Loucy (cell line): ENCODE results near the gene COL4A4.

Source experiments
- H2AFZ ChIP-seq: fragments of 200-600 bp; sonication (generic); 2 replicates; pipeline ENCODE4 v1.6.0; 2016; ENCODE audit warnings: antibody characterized with exemption, mild to moderate bottlenecking, low read length, moderate library complexity
- H3F3A ChIP-seq: fragments of 200-600 bp; 2 replicates; pipeline ENCODE4 v1.6.0; 2016; ENCODE audit warnings: antibody characterized with exemption, low read depth, mild to moderate bottlenecking
- H3K27me3 ChIP-seq: fragments of 200-600 bp; sonication (generic); 2 replicates; pipeline ENCODE4 v1.6.1; 2014; ENCODE audit warnings: low read length, mild to moderate bottlenecking; ENCODE audit not compliant: insufficient read depth, poor library complexity, severe bottlenecking
- H3K36me3 ChIP-seq: fragments of 200-600 bp; sonication (generic); 2 replicates; pipeline ENCODE4 v1.6.1; 2016; ENCODE audit warnings: low read length; ENCODE audit not compliant: insufficient read depth
- H3K4me1 ChIP-seq: fragments of 200-600 bp; sonication (generic); 2 replicates; pipeline ENCODE4 v1.5.1; 2014; ENCODE audit warnings: low read length, mild to moderate bottlenecking; ENCODE audit not compliant: insufficient read depth, poor library complexity, severe bottlenecking
- H3K4me2 ChIP-seq: fragments of 200-600 bp; sonication (generic); 2 replicates; pipeline ENCODE4 v1.6.0; 2014; ENCODE audit warnings: antibody characterized with exemption, low read length, low read depth, mild to moderate bottlenecking; ENCODE audit not compliant: poor library complexity, severe bottlenecking
- H3K4me3 ChIP-seq: fragments of 200-600 bp; sonication (generic); 2 replicates; pipeline ENCODE4 v1.5.1; 2014; ENCODE audit warnings: low read length, mild to moderate bottlenecking, mixed read lengths; ENCODE audit not compliant: poor library complexity, severe bottlenecking
- H3K79me2 ChIP-seq: fragments of 200-600 bp; sonication (generic); 2 replicates; pipeline ENCODE4 v1.6.1; 2014; ENCODE audit warnings: low read length; ENCODE audit not compliant: insufficient read depth
- H3K9ac ChIP-seq: fragments of 200-600 bp; sonication (generic); 2 replicates; pipeline ENCODE4 v1.6.0; 2014; ENCODE audit warnings: mild to moderate bottlenecking, low read depth, low read length, moderate library complexity; ENCODE audit not compliant: poor library complexity, severe bottlenecking
- H3K9me2 ChIP-seq: fragments of 200-600 bp; sonication (generic); replicated peaks from 2 replicates; pipeline ENCODE4 v1.6.1; 2016; ENCODE audit warnings: low read depth, low read length, mixed read lengths
- H3K9me3 ChIP-seq: fragments of 200-600 bp; sonication (generic); 2 replicates; pipeline ENCODE4 v1.6.1; 2014; ENCODE audit warnings: mild to moderate bottlenecking, antibody characterized with exemption, low read length, low read depth; ENCODE audit not compliant: insufficient read depth
- H4K20me1 ChIP-seq: fragments of 200-600 bp; sonication (generic); 2 replicates; pipeline ENCODE4 v1.6.0; 2014; ENCODE audit warnings: antibody characterized with exemption, low read length, mild to moderate bottlenecking; ENCODE audit not compliant: insufficient read depth, poor library complexity, severe bottlenecking
- EZH2phosphoT487 ChIP-seq: fragments of 200-600 bp; IDR thresholded peaks from 2 replicates; pipeline ENCODE4 v1.6.1; 2018; ENCODE audit warnings: antibody characterized with exemption, mild to moderate bottlenecking, moderate library complexity, borderline replicate concordance
- TF ChIP-seq, protein P1 (sequence below): fragments of 200-600 bp; sonication (generic); conservative IDR thresholded peaks from 2 replicates; pipeline ENCODE4 v1.5.1; 2014; ENCODE audit warnings: mild to moderate bottlenecking, antibody characterized with exemption, low read length

The COL4A4 gene

DNA sequence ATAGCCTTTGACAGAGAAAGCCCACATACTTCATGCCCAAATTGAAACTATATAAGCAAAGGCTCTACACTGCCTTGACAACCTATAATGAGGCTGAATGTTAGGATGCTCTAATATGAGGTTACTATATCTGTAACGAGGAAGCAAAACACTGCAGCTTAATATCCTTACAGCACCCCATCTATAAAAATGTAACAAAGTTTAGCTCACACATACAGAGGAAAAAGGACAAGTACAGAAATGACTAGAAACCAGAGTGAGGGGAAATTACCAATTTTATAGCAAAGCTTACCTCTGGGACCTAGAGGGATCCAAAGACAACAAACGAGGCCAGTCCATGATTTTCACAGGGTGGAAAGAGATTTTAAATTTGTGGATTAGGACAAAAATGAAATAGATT lies 138.5 kb downstream of the COL4A4 start:
- Histone ChIP-seq H3K9ac (no peak overlapping the region), H3K4me2 (no peak overlapping the region), H3F3A (no peaks in the 10 kb centered on the region), H3K36me3 (no peaks in the 10 kb centered on the region), H3K4me3 (no peak overlapping the region), H4K20me1 (no peaks in the 10 kb centered on the region), H3K27me3 (no peaks in the 10 kb centered on the region), H3K9me3 (no peaks in the 10 kb centered on the region), H3K4me1 (peaks cover 5% of the 10 kb centered on the region), H3K79me2 (no peaks in the 10 kb centered on the region), H2AFZ (no peak overlapping the region), H3K9me2 (no peaks in the 10 kb centered on the region)
- TF ChIP-seq EZH2phosphoT487 = no peak
- TF ChIP-seq, protein P1, sequence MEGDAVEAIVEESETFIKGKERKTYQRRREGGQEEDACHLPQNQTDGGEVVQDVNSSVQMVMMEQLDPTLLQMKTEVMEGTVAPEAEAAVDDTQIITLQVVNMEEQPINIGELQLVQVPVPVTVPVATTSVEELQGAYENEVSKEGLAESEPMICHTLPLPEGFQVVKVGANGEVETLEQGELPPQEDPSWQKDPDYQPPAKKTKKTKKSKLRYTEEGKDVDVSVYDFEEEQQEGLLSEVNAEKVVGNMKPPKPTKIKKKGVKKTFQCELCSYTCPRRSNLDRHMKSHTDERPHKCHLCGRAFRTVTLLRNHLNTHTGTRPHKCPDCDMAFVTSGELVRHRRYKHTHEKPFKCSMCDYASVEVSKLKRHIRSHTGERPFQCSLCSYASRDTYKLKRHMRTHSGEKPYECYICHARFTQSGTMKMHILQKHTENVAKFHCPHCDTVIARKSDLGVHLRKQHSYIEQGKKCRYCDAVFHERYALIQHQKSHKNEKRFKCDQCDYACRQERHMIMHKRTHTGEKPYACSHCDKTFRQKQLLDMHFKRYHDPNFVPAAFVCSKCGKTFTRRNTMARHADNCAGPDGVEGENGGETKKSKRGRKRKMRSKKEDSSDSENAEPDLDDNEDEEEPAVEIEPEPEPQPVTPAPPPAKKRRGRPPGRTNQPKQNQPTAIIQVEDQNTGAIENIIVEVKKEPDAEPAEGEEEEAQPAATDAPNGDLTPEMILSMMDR = no peak

DNA sequence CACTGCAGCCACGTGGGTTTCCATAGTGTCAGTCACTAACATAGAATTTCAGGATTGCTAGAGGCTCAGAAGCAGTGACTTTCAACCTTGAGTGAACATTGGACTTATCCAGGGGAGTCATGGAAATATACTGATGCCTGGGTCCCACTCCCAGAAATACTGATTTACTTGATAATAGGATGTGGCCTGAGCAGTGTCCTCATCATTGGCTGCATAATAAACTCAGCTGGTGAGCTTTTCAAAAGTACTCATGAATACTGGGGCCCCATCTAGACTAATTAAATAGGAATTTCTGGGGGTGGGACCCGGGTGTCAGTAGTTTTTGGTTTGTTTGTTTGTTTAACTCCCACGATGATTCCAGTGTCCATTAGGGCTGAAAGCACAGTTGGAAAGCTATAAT lies 141.4 kb downstream of the COL4A4 start:
- no peaks in the 10 kb centered on the region for H3K9me3 ChIP-seq
- H4K20me1 ChIP-seq = no peaks in the 10 kb centered on the region
- H3K4me3 ChIP-seq = no peak overlapping the region
- H3K36me3 ChIP-seq = no peaks in the 10 kb centered on the region
- H3K27me3 ChIP-seq = no peaks in the 10 kb centered on the region
- H3K4me1 ChIP-seq = no peaks in the 10 kb centered on the region
- TF ChIP-seq, protein P1 = no peak
- TF ChIP-seq EZH2phosphoT487 = no peak
- H3K4me2 ChIP-seq = no peak overlapping the region
- H3K79me2 ChIP-seq = no peaks in the 10 kb centered on the region
- H3F3A ChIP-seq = no peaks in the 10 kb centered on the region
- no peak overlapping the region for H2AFZ ChIP-seq
- H3K9me2 ChIP-seq = no peaks in the 10 kb centered on the region
- no peak overlapping the region for H3K9ac ChIP-seq

DNA sequence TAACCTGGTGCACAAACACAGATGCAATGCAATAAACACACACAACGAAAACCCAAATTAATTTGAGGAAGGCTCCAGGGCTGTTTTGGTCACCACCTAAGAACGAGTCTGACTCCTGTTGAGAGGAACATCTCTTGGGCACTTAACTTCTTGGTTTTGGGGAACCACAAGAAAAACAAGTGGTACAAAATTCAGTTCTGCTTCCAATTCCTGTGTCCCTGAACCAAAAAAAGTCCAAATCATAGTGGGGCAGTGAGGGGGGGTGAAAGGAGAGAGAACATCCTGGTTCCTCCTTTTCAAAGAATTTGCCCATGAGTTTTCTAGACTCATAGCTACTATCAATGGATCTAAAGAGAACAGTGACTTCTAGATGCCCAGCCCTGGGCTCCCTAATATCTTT lies 143.6 kb downstream of the COL4A4 start:
- no peaks in the 10 kb centered on the region for H3K36me3 ChIP-seq
- no peak overlapping the region for H3K4me2 ChIP-seq
- H3K9me2 ChIP-seq = no peaks in the 10 kb centered on the region
- TF ChIP-seq, protein P1 = no peak
- no peak for TF ChIP-seq EZH2phosphoT487
- no peak overlapping the region for H2AFZ ChIP-seq
- H3K4me1 ChIP-seq = peaks cover 6% of the 10 kb centered on the region
- H3K9me3 ChIP-seq = no peaks in the 10 kb centered on the region
- H3F3A ChIP-seq = no peaks in the 10 kb centered on the region
- H4K20me1 ChIP-seq = no peaks in the 10 kb centered on the region
- no peak overlapping the region for H3K4me3 ChIP-seq
- no peaks in the 10 kb centered on the region for H3K79me2 ChIP-seq
- H3K9ac ChIP-seq = no peak overlapping the region
- H3K27me3 ChIP-seq = no peaks in the 10 kb centered on the region
